HG02943 (cell line): Measurements from ENCODE around the gene TMBIM4.

ENCODE experiments used
- ATAC-seq: cut with Tn5 transposase; IDR thresholded peaks from one replicate; pipeline ENCODE4 v1.9.1; 2021; ENCODE audit warnings: mild to moderate bottlenecking, low read depth, moderate library complexity; ENCODE audit not compliant: unreplicated experiment

Gene TMBIM4

DNA sequence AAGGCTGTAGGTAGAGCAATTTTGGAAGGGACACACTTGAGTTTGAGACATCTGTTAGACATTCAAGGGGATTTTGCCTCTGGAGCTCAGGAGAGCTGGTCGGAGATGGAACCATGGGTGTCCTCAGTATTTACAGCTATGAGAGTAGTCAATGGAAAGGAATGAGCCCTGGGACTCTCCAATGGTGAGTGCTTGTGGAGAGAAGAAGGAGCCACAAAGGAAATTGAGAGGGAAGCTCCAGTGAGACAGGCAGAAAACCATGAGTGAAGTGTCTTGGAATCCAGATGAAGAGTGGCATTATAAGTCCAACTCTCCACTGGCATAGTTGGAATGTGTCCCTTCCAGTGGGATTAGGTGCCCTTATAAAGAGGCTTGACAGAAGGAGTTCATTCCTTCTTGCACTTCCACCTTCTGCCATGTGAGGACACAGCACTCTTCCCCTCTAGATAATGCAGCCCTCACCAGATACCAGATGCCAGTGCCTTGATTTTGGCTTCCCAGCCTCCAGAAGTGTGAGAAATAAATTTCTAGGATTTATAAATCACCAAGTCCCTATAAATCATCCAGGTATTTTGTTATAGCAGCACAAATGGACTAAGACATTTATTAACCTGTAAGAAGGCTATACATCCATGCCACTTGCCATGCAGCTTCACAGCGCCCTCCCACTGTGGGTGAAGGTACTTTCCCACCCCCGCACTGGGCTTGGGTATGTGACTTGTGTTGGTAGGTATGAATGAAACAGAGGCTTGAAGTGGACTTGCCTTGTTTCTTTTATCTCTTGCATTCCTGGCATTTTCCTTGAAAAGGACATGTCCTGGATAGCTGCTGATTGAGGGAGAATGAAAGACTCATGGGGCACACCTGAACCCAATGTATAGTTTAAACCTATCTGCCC lies 66.5 kb downstream of the TMBIM4 start:
- ATAC-seq, result no peak

DNA sequence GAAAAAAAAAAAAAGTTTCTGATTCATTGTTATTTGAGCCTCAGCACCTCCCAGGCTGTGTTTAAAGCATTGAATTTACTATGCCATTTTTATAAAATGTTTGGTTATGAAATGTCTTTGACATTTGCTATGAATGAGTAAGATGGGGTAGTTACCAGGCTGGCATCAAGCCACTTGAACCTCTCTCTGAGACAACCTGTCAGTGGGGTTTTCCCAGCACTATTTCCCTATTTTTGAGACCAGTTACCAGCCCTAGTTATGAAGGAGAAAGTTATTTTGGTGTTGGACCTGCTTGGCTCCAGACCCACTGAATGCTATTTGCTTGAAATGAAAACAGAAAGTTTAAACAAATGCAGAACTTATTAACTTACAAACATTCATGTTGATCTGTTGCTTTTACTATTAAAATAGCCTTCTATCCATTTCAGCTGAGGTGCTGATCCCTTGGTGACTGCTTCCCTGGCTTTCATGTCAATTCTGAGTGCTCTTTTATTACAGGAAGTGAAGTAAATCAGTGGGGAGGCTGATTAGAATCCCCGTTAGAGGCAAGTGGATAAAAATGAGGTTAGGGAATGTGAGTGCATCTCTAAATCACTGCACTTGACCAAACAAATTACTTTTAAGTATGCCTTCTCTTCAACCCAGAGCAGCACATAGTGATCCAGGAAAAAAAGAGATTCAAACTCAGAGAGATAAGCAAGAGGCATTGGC lies 77.1 kb downstream of the TMBIM4 start:
- no peak for ATAC-seq

DNA sequence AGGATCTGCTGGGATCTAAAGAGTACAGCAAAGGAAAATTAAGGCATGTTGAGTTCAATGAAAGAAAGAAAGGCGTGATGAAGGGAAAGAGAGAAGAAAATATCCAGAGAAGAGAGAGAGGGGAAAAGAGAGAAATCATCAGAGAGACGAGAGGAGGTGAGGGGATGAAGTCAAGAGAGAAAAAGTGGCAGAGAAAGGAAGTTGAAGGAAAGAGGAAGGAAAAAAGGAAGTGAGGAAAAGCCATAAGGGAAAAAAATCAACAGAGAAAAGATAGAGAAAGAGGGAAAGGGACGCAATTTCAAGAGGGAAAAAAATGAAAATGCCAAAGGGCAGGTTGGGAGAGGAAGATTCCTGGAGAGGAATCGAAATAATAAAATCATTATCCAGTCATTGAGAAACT lies 79.6 kb downstream of the TMBIM4 start:
- ATAC-seq, result no peak

DNA sequence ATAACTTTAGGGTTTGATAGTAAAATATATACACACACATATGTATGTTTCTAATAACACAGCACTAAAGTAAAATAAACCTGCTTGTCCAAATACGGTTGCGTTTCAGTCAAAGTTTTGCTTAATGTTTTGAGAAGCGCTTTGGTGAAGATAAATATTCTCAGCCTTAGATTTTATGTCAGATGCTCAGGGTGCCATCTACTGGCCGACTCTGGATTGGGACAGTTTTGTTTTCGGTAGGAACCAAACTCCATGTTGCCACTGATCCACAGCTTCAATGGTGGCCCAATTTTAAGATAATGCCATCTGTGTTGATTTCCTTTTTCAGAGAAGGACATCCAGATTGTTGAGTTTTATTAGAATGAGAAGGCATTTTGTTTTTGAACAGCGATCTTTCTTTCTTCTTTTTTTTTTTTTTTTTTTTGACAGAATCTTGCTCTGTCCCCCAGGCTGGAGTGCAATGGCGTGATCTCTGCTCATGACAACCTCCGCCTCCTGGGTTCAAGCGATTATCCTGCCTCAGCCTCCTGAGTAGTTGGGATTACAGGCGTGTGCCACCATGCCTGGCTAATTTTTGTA lies 82.3 kb downstream of the TMBIM4 start:
- ATAC-seq, result no peak

DNA sequence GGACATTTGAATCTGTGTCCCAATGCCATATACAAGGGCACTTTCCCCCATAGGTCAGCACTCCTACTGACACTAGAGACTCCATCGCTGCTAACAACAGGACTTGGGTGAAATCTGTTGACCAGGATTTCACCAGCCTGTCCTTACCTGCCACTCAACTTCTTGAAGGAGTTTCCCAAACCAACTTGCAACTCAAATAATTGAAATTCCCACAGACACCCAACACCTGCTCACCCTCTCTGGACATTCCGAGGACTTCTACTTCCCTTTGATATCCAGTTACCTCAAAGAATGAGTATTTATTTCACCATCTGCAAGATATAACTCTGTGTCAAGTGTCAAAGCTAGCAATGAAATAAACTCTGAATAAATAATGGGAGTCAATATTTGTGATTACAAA lies 83.8 kb downstream of the TMBIM4 start:
- no peak for ATAC-seq
